BE2C (cell line): ENCODE data around the gene TRANK1.

ENCODE experiments used
- DNase-seq: peaks from one replicate; pipeline ENCODE4 v3.0.0-alpha.2; 2020
- H3K27me3 ChIP-seq: fragments of 250-450 bp; sonication (Bioruptor Pico); 2 replicates; pipeline ENCODE4 v1.5.1; 2020; ENCODE audit warnings: mild to moderate bottlenecking
- H3K36me3 ChIP-seq: fragments of 250-450 bp; sonication (Bioruptor Pico); 2 replicates; pipeline ENCODE4 v1.5.1; 2020; ENCODE audit warnings: mild to moderate bottlenecking
- H3K4me1 ChIP-seq: fragments of 250-450 bp; sonication (Bioruptor Pico); 2 replicates; pipeline ENCODE4 v1.5.1; 2020
- H3K4me3 ChIP-seq: 2 replicates; pipeline ENCODE4 v1.5.1; 2011; ENCODE audit warnings: low read depth, low read length
- H3K9me3 ChIP-seq: fragments of 250-450 bp; sonication (Bioruptor Pico); 2 replicates; pipeline ENCODE4 v1.5.1; 2020
- CTCF ChIP-seq: IDR thresholded peaks from 2 replicates; pipeline ENCODE4 v1.5.1; 2012; ENCODE audit warnings: mild to moderate bottlenecking, low read depth, low read length

The TRANK1 gene

GRCh38 chr3:36824443-36824842, 120.4 kb downstream of the TRANK1 start:
- no peak overlapping the region for H3K4me3 ChIP-seq
- no peaks in the 10 kb centered on the region for H3K9me3 ChIP-seq
- H3K36me3 ChIP-seq, result no peaks in the 10 kb centered on the region
- no peak for TF ChIP-seq CTCF
- DNase-seq, result no peak
- no peaks in the 10 kb centered on the region for H3K27me3 ChIP-seq
- no peaks in the 10 kb centered on the region for H3K4me1 ChIP-seq

GRCh38 chr3:36823806-36824205, 121.0 kb downstream of the TRANK1 start:
- Histone ChIP-seq H3K9me3 (no peaks in the 10 kb centered on the region), H3K27me3 (no peaks in the 10 kb centered on the region), H3K36me3 (no peaks in the 10 kb centered on the region), H3K4me3 (no peak overlapping the region), H3K4me1 (no peaks in the 10 kb centered on the region)
- TF ChIP-seq CTCF, result no peak
- no peak for DNase-seq

GRCh38 chr3:36820083-36820482, 124.8 kb downstream of the TRANK1 start:
- Histone ChIP-seq H3K27me3 (no peaks in the 10 kb centered on the region), H3K4me3 (no peak overlapping the region), H3K9me3 (no peaks in the 10 kb centered on the region), H3K4me1 (no peaks in the 10 kb centered on the region), H3K36me3 (no peaks in the 10 kb centered on the region)
- TF ChIP-seq CTCF, result no peak
- no peak for DNase-seq

GRCh38 chr3:36817806-36818533, 126.9 kb downstream of the TRANK1 start:
- no peak for TF ChIP-seq CTCF
- Histone ChIP-seq H3K36me3 (no peaks in the 10 kb centered on the region), H3K4me1 (no peaks in the 10 kb centered on the region), H3K4me3 (no peak overlapping the region), H3K27me3 (no peaks in the 10 kb centered on the region), H3K9me3 (no peaks in the 10 kb centered on the region)
- DNase-seq, result no peak

- Histone ChIP-seq H3K36me3 (no peaks in the 10 kb centered on the region), H3K4me1 (no peaks in the 10 kb centered on the region), H3K4me3 (no peak overlapping the region), H3K9me3 (no peaks in the 10 kb centered on the region), H3K27me3 (no peaks in the 10 kb centered on the region)
- DNase-seq, result no peak
- TF ChIP-seq CTCF, result no peak
Observed at GRCh38 chr3:36815375-36815774, 129.5 kb downstream of the TRANK1 start.

- no peak for DNase-seq
- no peaks in the 10 kb centered on the region for H3K9me3 ChIP-seq
- no peaks in the 10 kb centered on the region for H3K27me3 ChIP-seq
- no peak for TF ChIP-seq CTCF
- no peaks in the 10 kb centered on the region for H3K4me1 ChIP-seq
- no peak overlapping the region for H3K4me3 ChIP-seq
- H3K36me3 ChIP-seq, result no peaks in the 10 kb centered on the region
Observed at GRCh38 chr3:36814776-36815175, 130.1 kb downstream of the TRANK1 start.
